ENCODE measurements around the gene CASTOR1. TPM values are rescaled to one million over a fixed set of nuclear protein-coding genes. Genes with fewer than 3 reads are reported as not detected.

Gene CASTOR1
- total and polyA plus RNA-seq, 2 donors (not counting 3 experiments of a cell fraction or from before 2014, with no cell fraction given), result 8.1 to 26.8 TPM

- FAIRE-seq, result no peak
- POLR2A ChIA-PET, result interaction anchor here (0.6 kb wide), 1 partner anchor 41 kb away, joined by 3 read pairs; no protein-coding TSS in a partner anchor
- no TSS peak for BruUV-seq (replicated peaks)
Measured at GRCh38 chr22:30332994-30333706, 43.8 kb upstream of the CASTOR1 start.

GRCh38 chr22:30332551-30332950 lies 43.2 kb upstream of the CASTOR1 start:
- intact Hi-C loops (cut with micrococcal nuclease), result no loop called here
- Histone ChIP-seq H3K4me1 (ENCODE audit: control insufficient read depth, extremely low read depth, insufficient read depth, low read length) (no peaks in the 10 kb centered on the region), H3K4me2 (ENCODE audit: insufficient read depth, low read length) (no peak overlapping the region), H3K27me3 (ENCODE audit: control insufficient read depth in 2 of 2, insufficient read depth in 2 of 2, low read length in 2 of 2) (no peaks in the 10 kb centered on the region), H3K9me1 (replicated peaks; ENCODE audit: control insufficient read depth, extremely low read depth, insufficient read depth, low read length) (no peaks in the 10 kb centered on the region), H3K79me2 (ENCODE audit: control insufficient read depth, insufficient read depth, low read length) (no peaks in the 10 kb centered on the region), H3K9me3 (replicated peaks; ENCODE audit: control insufficient read depth, insufficient read depth, low read length) (no peaks in the 10 kb centered on the region), H3K36me3 (ENCODE audit: control insufficient read depth in 2 of 2, extremely low read depth in 1 of 2, insufficient read depth in 2 of 2, low read length in 2 of 2) (peaks cover 29 to 48% of the 10 kb centered on the region in 2 experiments), H2AFZ (ENCODE audit: low read depth, low read length) (no peak overlapping the region), H4K20me1 (replicated peaks; ENCODE audit: control insufficient read depth, extremely low read depth, insufficient read depth, low read length) (no peaks in the 10 kb centered on the region), H3K4me3 (replicated peaks in 1 of 3; ENCODE audit: insufficient read depth in 1 of 3, low read depth in 1 of 3, low read length in 3 of 3) (no peak overlapping the region), H3K27ac (ENCODE audit: insufficient read depth, low read depth, low read length) (no peak overlapping the region), H3K9ac (replicated peaks; ENCODE audit: extremely low read depth, insufficient read depth, low read length) (no peak overlapping the region)
- ChIA-PET POLR2A (interaction anchor here (0.6 kb wide), 1 partner anchor 40 kb away, joined by 3 read pairs; no protein-coding TSS in a partner anchor), CTCF (interaction anchor here (1.2 to 14.7 kb wide), 2 partner anchors 44 to 55 kb away, joined by 4 to 164 read pairs; partner anchors contain the start of genes CASTOR1 and RNF215)
- dilution Hi-C loops (cut with MboI; ENCODE audit: extremely low pct_ligation_motif_present, low sequenced_read_pairs), result no loop called here
- DNase-seq (ENCODE audit: low read depth, low spot score) (no peak), FAIRE-seq (no peak)
- TF ChIP-seq EZH2 (IDR thresholded peaks at IDR 0.05; ENCODE audit: borderline replicate concordance, low read depth, low read length, severe bottlenecking), result no peak
- TF ChIP-seq FOS (IDR thresholded peaks at IDR 0.05; ENCODE audit: borderline replicate concordance, insufficient read depth, low read length), result no peak
- TF ChIP-seq MYC (IDR thresholded peaks at IDR 0.05; ENCODE audit: low read depth, low read length), result no peak
- TF ChIP-seq POLR2AphosphoS5 (IDR thresholded peaks at IDR 0.05; ENCODE audit: insufficient read depth, low read depth, low read length), result no peak
- no peak for TF ChIP-seq JUN (IDR thresholded peaks at IDR 0.05; ENCODE audit: borderline replicate concordance, insufficient read depth, insufficient read length, low read depth)
- no TSS peak for BruUV-seq (replicated peaks)

More at GRCh38 chr22:30332994-30333706, 43.8 kb upstream of the CASTOR1 start:
- Histone ChIP-seq H4K20me1 (replicated peaks; ENCODE audit: control insufficient read depth, extremely low read depth, insufficient read depth, low read length) (no peaks in the 10 kb centered on the region), H2AFZ (ENCODE audit: low read depth, low read length) (no peak overlapping the region), H3K79me2 (ENCODE audit: control insufficient read depth, insufficient read depth, low read length) (no peaks in the 10 kb centered on the region), H3K9me1 (replicated peaks; ENCODE audit: control insufficient read depth, extremely low read depth, insufficient read depth, low read length) (no peaks in the 10 kb centered on the region), H3K27ac (ENCODE audit: insufficient read depth, low read depth, low read length) (no peak overlapping the region), H3K36me3 (ENCODE audit: control insufficient read depth in 2 of 2, extremely low read depth in 1 of 2, insufficient read depth in 2 of 2, low read length in 2 of 2) (peaks cover 29 to 53% of the 10 kb centered on the region in 2 experiments), H3K4me1 (ENCODE audit: control insufficient read depth, extremely low read depth, insufficient read depth, low read length) (no peaks in the 10 kb centered on the region), H3K4me3 (replicated peaks in 1 of 3; ENCODE audit: insufficient read depth in 1 of 3, low read depth in 1 of 3, low read length in 3 of 3) (no peak overlapping the region), H3K9ac (replicated peaks; ENCODE audit: extremely low read depth, insufficient read depth, low read length) (no peak overlapping the region), H3K27me3 (ENCODE audit: control insufficient read depth in 2 of 2, insufficient read depth in 2 of 2, low read length in 2 of 2) (no peaks in the 10 kb centered on the region), H3K9me3 (replicated peaks; ENCODE audit: control insufficient read depth, insufficient read depth, low read length) (no peaks in the 10 kb centered on the region), H3K4me2 (ENCODE audit: insufficient read depth, low read length) (no peak overlapping the region)
- no peak for TF ChIP-seq MAX (IDR thresholded peaks at IDR 0.05; ENCODE audit: insufficient read depth, insufficient read length)
- dilution Hi-C loops (cut with MboI; ENCODE audit: extremely low pct_ligation_motif_present, low sequenced_read_pairs) (no loop called here), intact Hi-C loops (cut with micrococcal nuclease) (no loop called here)
- DNase-seq (ENCODE audit: low read depth, low spot score), result no peak
- CTCF ChIA-PET, result interaction anchor here (1.2 to 14.7 kb wide), 2 partner anchors 45 to 54 kb away, joined by 4 to 164 read pairs; partner anchors contain the start of genes CASTOR1 and RNF215

All from endothelial cell of umbilical vein (primary cell).